WI38 (cell line): ENCODE measurements around the gene VAT1.
"Not testable (repeated sequence)": the region's sequence is repeated elsewhere in the genome, so short reads cannot be mapped to it uniquely, and the experiment has no call there.

Experiments used
- H3K4me3 ChIP-seq: 2 replicates; pipeline ENCODE4 v1.5.1; 2011; ENCODE audit warnings: low read depth, mild to moderate bottlenecking, control low read depth, low read length
- CTCF ChIP-seq: IDR thresholded peaks from 2 replicates; pipeline ENCODE4 v1.5.1; 2012; ENCODE audit warnings: low read depth, mild to moderate bottlenecking, control low read depth, low read length

Gene VAT1

GRCh38 chr17:42997984-42998938, 23.9 kb downstream of the VAT1 start, which contains the start of gene RPL27:
TSS of gene RPL27 (plus strand) at chr17:42998419. CDS start at chr17:42998751, 332 bp downstream.
- peak within 1 kb of the TSS; percentile 98 for H3K4me3 ChIP-seq

GRCh38 chr17:42997390-42997983, 24.7 kb downstream of the VAT1 start:
- H3K4me3 ChIP-seq: peak overlapping the region; percentile 39
- TF ChIP-seq CTCF: no peak

More at GRCh38 chr17:42997984-42998938, 23.9 kb downstream of the VAT1 start, which contains the start of gene RPL27:
- peak; percentile 87 for TF ChIP-seq CTCF

GRCh38 chr17:42993913-42994312, 28.3 kb downstream of the VAT1 start:
- not testable (repeated sequence) for H3K4me3 ChIP-seq

- TF ChIP-seq CTCF: no peak
- H3K4me3 ChIP-seq: no peak overlapping the region
Measured at GRCh38 chr17:42992872-42993271, 29.3 kb downstream of the VAT1 start.

GRCh38 chr17:42991471-42991870, 30.7 kb downstream of the VAT1 start:
- H3K4me3 ChIP-seq: no peak overlapping the region

GRCh38 chr17:42989726-42990652, 32.2 kb downstream of the VAT1 start:
- TF ChIP-seq CTCF: no peak
- H3K4me3 ChIP-seq: no peak overlapping the region

More at GRCh38 chr17:42991471-42991870, 30.7 kb downstream of the VAT1 start:
- TF ChIP-seq CTCF: no peak

- TF ChIP-seq CTCF: no peak
Measured at GRCh38 chr17:42989141-42989540, 33.0 kb downstream of the VAT1 start.

More at GRCh38 chr17:42989141-42989540, 33.0 kb downstream of the VAT1 start:
- no peak overlapping the region for H3K4me3 ChIP-seq
